Stimulated activated CD4-positive, alpha-beta T cell treated with anti-CD3 and anti-CD28 coated beads, Interleukin-2, amount 100 ng/mL, for 4 hours (primary cell): ENCODE measurements around the gene MNS1.
"Not testable (repeated sequence)": the region's sequence is repeated elsewhere in the genome, so short reads cannot be mapped to it uniquely, and the experiment has no call there.

Experiments used
- DNase-seq: peaks from one replicate; pipeline ENCODE4 v3.0.0-alpha.2; 2020; ENCODE audit warnings: low read depth

Gene MNS1

GRCh38 chr15:56445746-56446145 is 19.2 kb downstream of the MNS1 start:
- no peak for DNase-seq

- DNase-seq = no peak
Observed at GRCh38 chr15:56442354-56442753, 22.6 kb downstream of the MNS1 start.

- no peak for DNase-seq
Observed at GRCh38 chr15:56440214-56440770, 24.6 kb downstream of the MNS1 start.

GRCh38 chr15:56432304-56432703 is 32.6 kb downstream of the MNS1 start:
- no peak for DNase-seq

- no peak for DNase-seq
Observed at GRCh38 chr15:56428821-56429458, 36.0 kb downstream of the MNS1 start.

- DNase-seq = no peak
Observed at GRCh38 chr15:56425976-56426375, 39.0 kb downstream of the MNS1 start.

- DNase-seq = no peak
Observed at GRCh38 chr15:56425276-56425675, 39.7 kb downstream of the MNS1 start.

- not testable (repeated sequence) for DNase-seq
Observed at GRCh38 chr15:56413114-56413733, 51.7 kb downstream of the MNS1 start.

GRCh38 chr15:56411122-56411749 is 53.7 kb downstream of the MNS1 start:
- DNase-seq = no peak

- no peak for DNase-seq
Observed at GRCh38 chr15:56410721-56411120, 54.2 kb downstream of the MNS1 start.

GRCh38 chr15:56399209-56399608 is 65.7 kb downstream of the MNS1 start:
- DNase-seq = not testable (repeated sequence)

GRCh38 chr15:56397325-56397724 is 67.6 kb downstream of the MNS1 start:
- not testable (repeated sequence) for DNase-seq

- DNase-seq = no peak
Observed at GRCh38 chr15:56394909-56395308, 70.0 kb downstream of the MNS1 start.

- no peak for DNase-seq
Observed at GRCh38 chr15:56393277-56393676, 71.7 kb downstream of the MNS1 start.

- no peak for DNase-seq
Observed at GRCh38 chr15:56390739-56391267, 74.1 kb downstream of the MNS1 start.

GRCh38 chr15:56385908-56386307 is 79.0 kb downstream of the MNS1 start:
- DNase-seq = no peak

GRCh38 chr15:56383010-56383409 is 81.9 kb downstream of the MNS1 start:
- DNase-seq = no peak
